ENCODE measurements around the gene MYL5.
"Not testable (repeated sequence)": the region's sequence is repeated elsewhere in the genome, so short reads cannot be mapped to it uniquely, and the experiment has no call there.

MYL5 gene

DNA sequence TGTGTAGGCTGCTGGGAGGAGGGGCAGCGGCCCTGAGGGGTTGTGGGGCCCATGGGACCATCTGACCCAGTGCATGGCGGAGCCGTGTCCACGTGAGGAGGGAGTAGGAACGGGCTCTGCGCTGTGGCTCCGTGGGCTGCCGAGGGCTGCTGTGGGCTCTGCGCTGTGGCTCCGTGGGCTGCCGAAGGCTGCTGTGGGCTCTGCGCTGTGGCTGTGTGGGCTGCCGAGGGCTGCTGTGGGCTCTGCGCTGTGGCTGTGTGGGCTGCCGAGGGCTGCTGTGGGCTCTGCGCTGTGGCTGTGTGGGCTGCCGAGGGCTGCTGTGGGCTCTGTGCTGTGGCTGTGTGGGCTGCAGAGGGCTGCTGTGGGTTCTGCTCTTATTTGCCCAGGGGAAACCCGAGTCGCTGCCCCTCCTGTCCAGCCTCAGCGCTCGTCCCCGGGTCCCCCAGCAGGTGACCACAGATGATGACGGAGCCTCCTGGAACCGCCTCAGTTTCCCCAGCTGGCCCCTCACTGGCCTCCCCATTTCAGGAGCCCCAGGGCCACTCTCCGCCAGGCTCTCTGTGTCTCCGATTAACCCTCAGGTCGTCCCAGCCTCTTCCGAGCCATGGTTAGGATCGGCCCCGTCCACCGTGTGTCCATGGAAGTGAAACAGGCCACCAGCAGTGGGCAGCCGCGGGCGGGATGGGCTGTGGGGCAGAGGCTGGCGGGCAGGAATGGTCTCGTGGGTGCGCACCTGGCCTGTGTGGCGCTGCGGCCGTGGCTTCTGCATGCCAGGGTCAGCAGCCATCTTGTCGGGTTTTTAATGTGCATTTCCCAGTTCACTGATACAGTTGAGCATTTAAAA, 51.3 kb downstream of the MYL5 start:
- DNase-seq (ENCODE audit: low read depth in 3 of 3): no peak

DNA sequence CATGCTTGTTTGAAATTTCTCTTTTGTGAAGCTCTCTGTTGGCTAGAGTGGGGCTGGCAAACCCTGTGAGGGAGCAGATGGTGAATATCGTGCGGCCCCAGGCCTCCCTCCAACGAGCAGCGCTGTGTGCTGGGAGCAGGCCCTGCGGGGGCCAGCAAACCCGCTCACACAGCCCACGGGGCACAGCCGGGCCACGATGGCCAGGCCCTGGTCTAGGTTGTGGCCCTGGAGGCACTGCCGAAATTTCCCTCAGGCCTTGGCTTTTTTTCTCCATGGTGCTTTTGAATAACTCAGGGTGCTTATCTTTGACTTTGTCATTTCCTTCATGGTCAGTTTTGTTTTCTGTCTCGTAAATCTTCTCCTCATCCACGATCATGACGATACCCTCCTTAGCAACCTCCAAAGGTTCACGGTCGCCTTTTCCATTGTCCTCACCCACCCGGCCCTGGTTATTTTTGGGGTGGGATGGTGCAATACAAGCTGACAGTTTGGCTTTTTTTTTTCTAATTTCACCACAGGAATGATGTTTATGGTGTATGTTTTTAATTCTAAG, 52.0 kb downstream of the MYL5 start:
- no peak for DNase-seq (ENCODE audit: low read depth in 3 of 3)

DNA sequence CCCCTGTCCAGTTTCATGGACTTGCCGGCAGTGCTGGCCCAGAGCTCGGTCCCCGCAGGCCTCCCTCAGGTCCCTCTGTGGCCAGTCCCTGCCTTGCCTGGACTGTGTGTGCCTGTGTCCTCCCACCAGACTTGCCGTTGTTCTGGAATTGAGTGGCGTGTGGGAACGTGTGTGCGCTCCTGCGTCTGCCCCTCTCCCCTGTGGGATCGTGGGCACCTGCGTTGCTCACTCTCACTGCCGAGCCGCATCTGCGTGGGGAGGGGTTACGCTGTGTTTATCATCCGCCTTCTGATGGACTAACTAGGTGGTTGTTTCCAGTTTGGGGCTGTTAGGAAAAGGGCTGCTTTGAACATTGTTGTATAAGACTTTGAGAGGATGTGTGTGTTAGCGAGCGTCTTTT, 52.5 kb downstream of the MYL5 start:
- no peak for DNase-seq (ENCODE audit: low read depth in 3 of 3)

DNA sequence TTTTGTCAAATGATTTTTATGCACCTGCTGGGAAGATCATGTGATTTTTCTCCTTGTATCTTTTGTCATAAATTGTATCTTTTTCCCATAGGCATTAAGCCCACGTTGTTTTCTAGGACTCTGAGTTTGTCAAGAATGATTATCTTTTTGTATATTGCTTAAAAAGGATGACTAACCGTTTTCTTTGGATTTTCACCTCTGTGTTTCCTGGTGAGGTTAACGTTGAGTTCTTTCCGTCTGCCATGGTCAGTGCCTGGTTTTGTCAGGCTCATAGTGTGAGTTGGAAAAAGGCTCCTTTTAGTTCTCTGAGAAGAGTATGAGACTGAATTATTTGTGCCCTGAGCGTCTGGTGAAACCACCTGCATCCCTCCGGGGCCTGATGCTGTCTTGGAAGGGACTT, 53.2 kb downstream of the MYL5 start:
- no peak for DNase-seq (ENCODE audit: low read depth in 3 of 3)

DNA sequence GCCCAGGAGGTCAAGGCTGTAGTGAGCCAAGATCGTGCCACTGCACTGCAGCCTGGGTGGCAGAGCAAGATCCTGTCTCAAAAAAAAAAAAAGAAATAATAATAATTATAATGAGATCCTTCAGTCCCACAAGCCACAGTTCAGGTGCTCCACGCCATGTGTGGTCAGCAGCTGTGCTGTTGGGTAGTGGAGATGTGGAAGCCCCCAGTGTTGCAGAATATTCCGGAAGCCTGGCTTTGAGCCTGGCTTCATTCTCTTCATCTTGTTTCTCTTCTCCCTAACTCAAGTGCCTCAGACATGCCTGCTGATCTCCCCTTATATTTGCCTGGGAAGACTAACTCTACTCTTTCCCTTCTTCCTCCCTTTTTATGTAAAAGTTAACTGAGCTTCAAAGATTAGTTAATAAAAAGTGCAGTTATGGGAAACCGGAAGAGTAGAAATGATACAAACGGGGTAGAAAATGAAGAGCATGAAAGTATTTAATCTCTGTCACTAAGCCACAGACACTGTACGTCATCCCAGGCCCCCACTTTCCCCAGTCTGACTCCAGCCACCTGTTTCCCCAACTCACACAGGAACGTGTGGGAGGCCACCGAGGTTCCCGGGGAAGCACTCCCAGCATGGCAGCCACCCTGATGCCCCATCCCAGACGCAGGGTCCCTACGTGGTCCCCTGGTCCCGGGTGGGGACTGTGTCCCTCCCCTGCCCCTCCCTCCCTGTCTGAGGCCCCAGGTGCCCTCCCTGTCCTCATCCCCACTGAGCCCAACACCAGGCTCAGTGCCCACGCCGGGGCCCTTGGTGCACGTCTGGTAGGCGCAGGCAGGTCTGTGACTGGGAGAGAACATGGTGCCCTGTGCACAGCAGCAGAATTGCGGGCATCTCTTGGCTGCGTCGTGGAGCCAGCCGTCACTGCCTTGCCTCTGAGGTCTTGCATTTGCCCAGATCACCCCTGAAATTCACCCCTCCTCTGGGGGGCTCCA, 55.3 kb downstream of the MYL5 start:
- DNase-seq (ENCODE audit: low read depth in 3 of 3): no peak

DNA sequence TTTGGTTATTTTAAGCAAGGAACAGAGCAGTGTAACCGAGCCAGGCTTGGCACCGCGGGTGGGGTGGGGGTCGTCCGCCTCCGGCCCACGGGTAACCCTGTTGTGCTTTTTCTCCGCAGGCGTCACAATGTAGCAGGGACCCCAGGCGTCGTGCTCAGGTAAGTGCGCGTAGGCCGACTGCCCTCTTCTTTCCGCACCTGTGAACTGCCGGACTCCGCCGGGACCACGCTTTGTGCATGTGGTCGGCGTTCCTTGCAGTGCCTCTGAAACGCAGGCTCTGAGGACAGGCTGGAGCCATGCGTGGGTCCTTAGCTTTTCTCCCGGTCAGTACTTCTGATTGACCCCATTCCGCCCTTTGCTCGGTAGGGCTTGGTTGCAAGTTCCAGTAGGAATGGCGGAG, 56.2 kb downstream of the MYL5 start:
- no peak for DNase-seq (ENCODE audit: low read depth in 3 of 3)

DNA sequence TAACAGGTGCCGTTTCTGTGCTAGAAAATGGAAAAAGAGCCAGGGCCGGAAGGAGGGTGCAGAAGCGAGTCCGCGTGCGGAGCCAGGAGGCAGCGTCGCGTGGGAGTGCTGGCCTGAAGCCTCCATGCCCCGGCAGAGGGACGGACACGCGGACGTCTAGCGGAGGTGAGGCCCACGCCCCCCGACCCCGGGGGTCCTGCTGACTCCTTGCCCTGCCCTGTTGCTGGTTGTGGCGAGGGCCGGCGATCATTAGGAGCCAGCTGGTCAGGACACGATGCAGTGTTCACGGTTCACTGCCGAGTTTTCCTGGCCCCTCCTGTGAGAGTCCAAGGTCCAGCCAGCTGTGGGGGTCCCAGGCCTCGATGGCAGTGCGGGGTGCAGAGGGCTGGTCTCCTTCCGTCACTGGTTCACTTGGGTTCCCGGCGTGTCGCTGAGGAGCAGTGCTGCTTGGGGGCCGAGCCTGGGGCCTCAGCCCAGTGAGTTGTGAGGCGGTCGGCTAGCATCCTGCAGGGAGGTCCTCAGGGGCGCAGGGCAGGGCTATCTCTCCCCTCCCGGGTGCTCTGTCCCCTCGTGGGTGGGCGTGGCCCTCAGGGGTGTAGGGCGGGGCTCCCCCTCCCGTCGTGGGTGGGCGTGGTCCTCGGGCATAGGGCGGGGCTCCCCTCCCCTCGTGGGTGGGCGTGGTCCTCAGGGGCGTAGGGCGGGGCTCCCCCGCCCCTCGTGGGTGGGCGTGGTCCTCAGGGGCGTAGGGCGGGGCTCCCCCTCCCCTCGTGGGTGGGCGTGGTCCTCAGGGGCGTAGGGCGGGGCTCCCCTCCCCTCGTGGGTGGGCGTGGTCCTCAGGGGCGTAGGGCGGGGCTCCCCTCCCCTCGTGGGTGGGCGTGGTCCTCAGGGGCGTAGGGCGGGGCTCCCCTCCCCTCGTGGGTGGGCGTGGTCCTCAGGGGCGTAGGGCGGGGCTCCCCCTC, 56.9 kb downstream of the MYL5 start:
- not testable (repeated sequence) for DNase-seq (ENCODE audit: low read depth in 3 of 3)
